GM12892 (cell line): ENCODE data around the gene DUSP23.

Experiments used
- POLR2A ChIP-seq: IDR thresholded peaks from 2 replicates; pipeline ENCODE4 v1.6.1; 2011; ENCODE audit warnings: low read depth, low read length, control low read depth
- POLR2AphosphoS5 ChIP-seq: IDR thresholded peaks from 2 replicates; pipeline ENCODE4 v1.6.1; 2011; ENCODE audit warnings: low read depth, low read length, control low read depth

DNA sequence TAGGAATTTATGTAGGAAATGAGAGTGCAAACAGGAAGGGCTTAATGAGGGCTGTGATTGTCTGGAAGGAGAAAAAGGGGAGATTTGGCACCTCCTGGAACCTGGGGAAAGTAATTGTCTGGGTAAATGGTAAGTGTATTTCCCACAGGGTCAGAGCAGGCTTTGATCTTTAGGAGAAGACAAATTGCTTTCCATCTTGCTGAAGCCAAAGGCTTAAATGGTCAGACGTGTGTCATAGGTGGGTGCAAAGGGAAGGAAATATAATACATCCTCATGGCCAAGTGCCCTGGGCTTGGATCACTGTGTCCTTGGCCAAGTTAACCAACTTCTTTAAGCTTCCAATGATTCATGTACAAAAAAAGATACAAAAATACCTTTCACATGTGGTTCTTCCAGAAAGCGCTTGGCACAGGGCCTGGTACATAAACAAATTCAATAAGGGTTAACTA, 1.3 kb upstream of the DUSP23 start:
- TF ChIP-seq POLR2AphosphoS5 = no peak
- no peak for TF ChIP-seq POLR2A
